K562 (cell line): ENCODE data around the gene SPIRE1. TPM values are rescaled to one million over a fixed set of nuclear protein-coding genes. Genes with fewer than 3 reads are reported as not detected.

Source experiments
- ATAC-seq: fragments of 200-7000 bp; cut with Tn5 transposase; 3 replicates; pipeline ENCODE4 v1.9.1; 2020; ENCODE audit warnings: moderate library complexity
- BruUV-seq: library from RNA; stranded (reverse); fragments of 400-500 nt; replicated peaks from 2 replicates; lab custom pipeline; 2021; lab: Mats Ljungman, UMichigan
- CTCF ChIA-PET: fragments of 300-600 bp; formaldehyde crosslinking; extraction: SDS; loops from one replicate; lab custom pipeline; 2021; ENCODE audit warnings: low intra/inter-chr PET ratio; lab: Yijun Ruan, JAX
- POLR2A ChIA-PET: fragments of 300-600, 350-650 bp; sonication (Branson Sonifier 250); formaldehyde crosslinking; extraction: SDS; loops from one replicate; lab custom pipeline; 2021; ENCODE audit warnings: antibody characterized with exemption, inconsistent platforms; lab: Yijun Ruan, JAX
- DNase-seq, 4 experiments: peaks; one replicate each; pipeline versions ENCODE4 v3.0.0 to v3.0.0-alpha.2; 2011 to 2018; ENCODE audit warnings: low spot score in 3 of 4, mixed read lengths in 3 of 4; ENCODE audit errors: extremely low read depth in 1 of 4
- FAIRE-seq: peaks from 2 replicates; lab custom pipeline; 2011; peaks lifted over from hg19 to GRCh38; lab: Jason Lieb, UNC
- H2AFZ ChIP-seq: 2 replicates; pipeline ENCODE4 v1.6.0; 2011; ENCODE audit warnings: low read depth, low read length, control low read depth, inconsistent platforms
- H3K27ac ChIP-seq: fragments of 200-600 bp; 3 replicates; pipeline ENCODE4 v1.8.0; 2011; ENCODE audit warnings: low read depth, mild to moderate bottlenecking, control low read depth, inconsistent platforms, low read length, moderate library complexity, mixed read lengths; ENCODE audit errors: extremely low read depth
- H3K27me3 ChIP-seq, 2 experiments: fragments of 300-600 bp in 1 of 2; 2 replicates in 1 of 2; 3 replicates in 1 of 2; pipeline versions ENCODE4 v1.6.0 to v1.8.0; 2011; ENCODE audit warnings: inconsistent platforms in 2 of 2, low read length in 2 of 2, mild to moderate bottlenecking in 1 of 2, mixed read lengths in 1 of 2, moderate library complexity in 1 of 2; ENCODE audit not compliant: control insufficient read depth in 2 of 2, insufficient read depth in 2 of 2
- H3K36me3 ChIP-seq: fragments of 300-600 bp; 3 replicates; pipeline ENCODE4 v1.8.0; 2011; ENCODE audit warnings: mild to moderate bottlenecking, low read length, inconsistent platforms; ENCODE audit not compliant: control insufficient read depth, insufficient read depth
- H3K4me1 ChIP-seq, 2 experiments: fragments of 200-600 bp in 1 of 2; replicated peaks in 1 of 2; 2 replicates in 1 of 2; 3 replicates in 1 of 2; pipeline versions ENCODE4 v1.5.1 to v1.8.0; 2011; ENCODE audit warnings: inconsistent platforms in 2 of 2, low read length in 2 of 2, mild to moderate bottlenecking in 1 of 2, mixed read lengths in 1 of 2, moderate library complexity in 1 of 2; ENCODE audit not compliant: control insufficient read depth in 2 of 2, insufficient read depth in 2 of 2
- H3K4me2 ChIP-seq: 2 replicates; pipeline ENCODE4 v1.6.1; 2011; ENCODE audit warnings: low read length, control low read depth, inconsistent platforms, mixed read lengths; ENCODE audit not compliant: insufficient read depth
- H3K4me3 ChIP-seq: fragments of 200-600 bp; sonication (generic), shearing (Covaris generic); 2 replicates; pipeline ENCODE4 v1.5.1; 2016; ENCODE audit warnings: control low read depth, inconsistent platforms
- H3K79me2 ChIP-seq: fragments of 200-600 bp; 3 replicates; pipeline ENCODE4 v1.8.0; 2011; ENCODE audit warnings: low read length, inconsistent platforms; ENCODE audit not compliant: control insufficient read depth, insufficient read depth
- H3K9ac ChIP-seq, 2 experiments: 2 replicates each; pipeline versions ENCODE4 v1.6.0 to v1.6.1; 2011; ENCODE audit warnings: low read depth in 2 of 2, low read length in 2 of 2, control low read depth in 1 of 2, inconsistent platforms in 1 of 2, mild to moderate bottlenecking in 1 of 2, mixed read lengths in 1 of 2; ENCODE audit not compliant: insufficient read depth in 1 of 2
- H3K9me1 ChIP-seq: one replicate; pipeline ENCODE4 v1.6.0; 2011; ENCODE audit warnings: inconsistent platforms, mild to moderate bottlenecking, low read length, moderate library complexity; ENCODE audit not compliant: control insufficient read depth, insufficient read depth
- H3K9me3 ChIP-seq: replicated peaks from 2 replicates; pipeline ENCODE4 v1.5.1; 2011; ENCODE audit warnings: low read depth, low read length, inconsistent platforms; ENCODE audit not compliant: control insufficient read depth, insufficient read depth
- H4K20me1 ChIP-seq: replicated peaks from 2 replicates; pipeline ENCODE4 v1.6.1; 2011; ENCODE audit warnings: low read length, inconsistent platforms, mixed read lengths; ENCODE audit not compliant: control insufficient read depth, insufficient read depth
- KLF10 ChIP-seq: fragments of 250-450 bp; sonication (Bioruptor Pico); IDR thresholded peaks from 2 replicates; pipeline ENCODE4 v1.6.1; 2021; ENCODE audit warnings: matching md5 sums
- MXD1 ChIP-seq: fragments of 250-450 bp; sonication (Bioruptor Pico); IDR thresholded peaks from 2 replicates; pipeline ENCODE4 v1.8.0; 2021; ENCODE audit warnings: borderline replicate concordance, mild to moderate bottlenecking, moderate library complexity; ENCODE audit not compliant: poor library complexity, severe bottlenecking
- ZBTB40 ChIP-seq, 2 experiments: fragments of 450-650 bp in 1 of 2; sonication (generic) in 1 of 2; formaldehyde crosslinking in 1 of 2; IDR thresholded peaks; 2 replicates each; pipeline versions ENCODE4 v1.7.1 to v1.9.0; 2016 to 2022; ENCODE audit warnings: inconsistent platforms in 1 of 2, mild to moderate bottlenecking in 1 of 2, missing genetic modification reagents in 1 of 2
- ZKSCAN3 ChIP-seq: fragments of 250-450 bp; sonication (Bioruptor Pico); IDR thresholded peaks from 2 replicates; pipeline ENCODE4 v1.4.0; 2020
- ZMIZ1 ChIP-seq, 2 experiments: fragments of 150-350 bp in 1 of 2; IDR thresholded peaks; 2 replicates each; pipeline ENCODE4 v1.6.1; 2012 to 2016; ENCODE audit warnings: low read depth in 2 of 2, low read length in 2 of 2, mild to moderate bottlenecking in 1 of 2, moderate library complexity in 1 of 2
- ZNF561 ChIP-seq: fragments of 450-650 bp; formaldehyde crosslinking; conservative IDR thresholded peaks from 2 replicates; pipeline ENCODE4 v1.4.0; 2020; ENCODE audit warnings: mild to moderate bottlenecking, moderate library complexity
- WGBS: fragments of 100-300 bp; shearing (Covaris generic); methylation state at CpG from one replicate; pipeline ENCODE4 v1.1.6; 2016; ENCODE audit warnings: low coverage, mixed read lengths; ENCODE audit not compliant: insufficient coverage; ENCODE audit errors: missing lambda C conversion rate; 5-methylcytosine and 5-hydroxymethylcytosine counted together
- in situ Hi-C: fragments of 300-500 bp; cut with MboI; formaldehyde crosslinking; loops from 4 replicates; pipeline ENCODE4 v1.15.0; 2018; ENCODE audit warnings: inconsistent platforms, mixed read lengths
- intact Hi-C: fragments of 100-400 bp; cut with micrococcal nuclease; formaldehyde crosslinking; loops from 2 replicates; pipeline ENCODE4 v1.14.2; 2022
- polyA plus RNA-seq, 8 experiments: library from polyadenylated mRNA; depleted of rRNA in 4 of 8; stranded (reverse) in 5 of 8; unstranded in 3 of 8; fragments of >200 nt; fragmentation: Nextera tagmentation in 2 of 8; fragmentation: Illumina TruSeq in 1 of 8; extraction: Ambion mirVana in 2 of 8; extraction: Trizol in 1 of 8; gene quantifications; 2 replicates each; pipeline versions ENCODE4 v1.2.1 to v1.2.3, GENCODE V29; 2011 to 2014; ENCODE audit warnings: inconsistent platforms in 1 of 8, missing spikeins in 1 of 8
- total RNA-seq, 7 experiments: library from RNA; depleted of rRNA in 6 of 7; stranded (reverse); fragments of >200 nt in 6 of 7; fragmentation: Illumina TruSeq in 2 of 7; extraction: Trizol in 2 of 7; gene quantifications; 2 replicates each; pipeline versions ENCODE4 v1.2.1 to v1.2.3, GENCODE V29; 2011 to 2021; ENCODE audit warnings: low replicate concordance in 1 of 7

Gene SPIRE1
- total and polyA plus RNA-seq, 9 of the 15 experiments (the other 6 are each of a cell fraction or from before 2014, with no cell fraction given) = 2.9 to 14.0 (median 10.2) TPM

- Histone ChIP-seq H2AFZ (no peak overlapping the region), H3K9me1 (no peaks in the 10 kb centered on the region), H3K9ac (no peak overlapping the region), H3K4me3 (no peak overlapping the region), H3K9me3 (no peaks in the 10 kb centered on the region; the same call in 1 of the 2 replicates), H4K20me1 (no peaks in the 10 kb centered on the region), H3K27me3 (no peaks in the 10 kb centered on the region), H3K79me2 (no peaks in the 10 kb centered on the region), H3K4me1 (peaks cover 0 to 6% of the 10 kb centered on the region in 2 experiments; a peak in 2 of 5 replicates), H3K36me3 (peaks cover 22% of the 10 kb centered on the region; the same call in 2 of the 3 replicates), H3K4me2 (no peak overlapping the region), H3K27ac (no peak overlapping the region)
- ATAC-seq (no peak), FAIRE-seq (no peak), DNase-seq (no peak)
- POLR2A ChIA-PET = no interaction called here
- intact Hi-C loops = no loop called here
- in situ Hi-C loops = no loop called here
- BruUV-seq = no TSS peak
- WGBS = 45% methylated on average over 3 of the region's 3 CpGs
- CTCF ChIA-PET = no interaction called here
- no peak for TF ChIP-seq ZNF561
- no peak for TF ChIP-seq ZKSCAN3
- no peak for TF ChIP-seq KLF10
- TF ChIP-seq ZMIZ1 (IDR thresholded peaks at IDR 0.05; ENCODE audit: low read depth in 2 of 2, low read length in 2 of 2) = no peak
- no peak for TF ChIP-seq ZBTB40 (IDR thresholded peaks at IDR 0.05)
- TF ChIP-seq ZBTB40 (CRISPR knock-in tag; IDR thresholded peaks at IDR 0.05) = no peak
- TF ChIP-seq MXD1 (CRISPR knock-in tag) = no peak
Measured at GRCh38 chr18:12426924-12427323, 231.0 kb downstream of the SPIRE1 start.
